K562 (cell line): ENCODE results near the gene NFIL3. TPM values are rescaled to one million over a fixed set of nuclear protein-coding genes. Genes with fewer than 3 reads are reported as not detected.

Source experiments
- ADNP ChIP-seq: fragments of 200-800 bp; sonication (Bioruptor generic); IDR thresholded peaks from 2 replicates; pipeline ENCODE4 v1.6.1; 2016; ENCODE audit warnings: missing genetic modification characterization, missing compliant biosample characterization
- CBFA2T2 ChIP-seq: fragments of 450-650 bp; conservative IDR thresholded peaks from 2 replicates; pipeline ENCODE4 v1.6.1; 2017; ENCODE audit warnings: mild to moderate bottlenecking
- CBX2 ChIP-seq: fragments of 200-600 bp; sonication (generic); IDR thresholded peaks from one replicate; pipeline ENCODE4 v1.6.1; 2012; ENCODE audit warnings: mild to moderate bottlenecking, low read length, inconsistent platforms; ENCODE audit not compliant: insufficient read depth, poor library complexity, severe bottlenecking
- CHAMP1 ChIP-seq: fragments of 450-650 bp; IDR thresholded peaks from 2 replicates; pipeline ENCODE4 v1.6.1; 2016; ENCODE audit warnings: mild to moderate bottlenecking
- GTF2B ChIP-seq: IDR thresholded peaks from 2 replicates; pipeline ENCODE4 v1.6.1; 2011; ENCODE audit not compliant: insufficient read length; ENCODE audit errors: extremely low read depth
- HMG20B ChIP-seq: fragments of 250-450 bp; sonication (Bioruptor Pico); IDR thresholded peaks from 2 replicates; pipeline ENCODE4 v1.5.0; 2021; ENCODE audit warnings: mild to moderate bottlenecking
- IRF1 ChIP-seq: sonication (generic); formaldehyde crosslinking; IDR thresholded peaks from 2 replicates; pipeline ENCODE4 v1.8.0; 2022; ENCODE audit warnings: missing genetic modification reagents, mild to moderate bottlenecking, borderline replicate concordance
- LARP7 ChIP-seq: fragments of 450-650 bp; IDR thresholded peaks from 2 replicates; pipeline ENCODE4 v1.6.1; 2016
- MED1 ChIP-seq: sonication (generic); formaldehyde crosslinking; IDR thresholded peaks from 2 replicates; pipeline ENCODE4 v1.8.1; 2023; ENCODE audit warnings: missing genetic modification reagents, borderline replicate concordance
- NR2C2 ChIP-seq, 2 experiments: fragments of 200-800 bp in 1 of 2; sonication (Bioruptor generic) in 1 of 2; sonication (generic) in 1 of 2; formaldehyde crosslinking in 1 of 2; IDR thresholded peaks; 2 replicates each; pipeline versions ENCODE4 v1.6.1 to v1.8.0; 2016 to 2022; ENCODE audit warnings: mild to moderate bottlenecking in 1 of 2, missing compliant biosample characterization in 1 of 2, missing genetic modification characterization in 1 of 2, missing genetic modification reagents in 1 of 2
- NR2F6 ChIP-seq: fragments of 450-650 bp; formaldehyde crosslinking; IDR thresholded peaks from 2 replicates; pipeline ENCODE4 v1.4.0; 2020; ENCODE audit warnings: mild to moderate bottlenecking
- PHF20 ChIP-seq: fragments of 450-650 bp; IDR thresholded peaks from 2 replicates; pipeline ENCODE4 v1.6.1; 2018; ENCODE audit not compliant: partially characterized antibody
- SIX5 ChIP-seq, 2 experiments: IDR thresholded peaks; 2 replicates each; pipeline ENCODE4 v1.6.1; 2011; ENCODE audit warnings: low read length in 2 of 2, borderline replicate concordance in 1 of 2, low read depth in 1 of 2, mild to moderate bottlenecking in 1 of 2, moderate library complexity in 1 of 2; ENCODE audit not compliant: insufficient read depth in 1 of 2
- XRCC3 ChIP-seq: fragments of 450-650 bp; IDR thresholded peaks from 2 replicates; pipeline ENCODE4 v1.6.1; 2017; ENCODE audit warnings: mild to moderate bottlenecking, moderate library complexity
- ZBTB34 ChIP-seq: fragments of 250-450 bp; sonication (Bioruptor Pico); IDR thresholded peaks from 2 replicates; pipeline ENCODE4 v1.8.0; 2021; ENCODE audit warnings: mild to moderate bottlenecking, moderate library complexity
- ZFP30 ChIP-seq: fragments of 250-450 bp; sonication (Bioruptor Pico); IDR thresholded peaks from 2 replicates; pipeline ENCODE4 v1.8.0; 2022; ENCODE audit warnings: moderate library complexity, mild to moderate bottlenecking, inconsistent platforms, borderline replicate concordance
- ZFP91 ChIP-seq: sonication (generic); formaldehyde crosslinking; IDR thresholded peaks from 2 replicates; pipeline ENCODE4 v1.8.0; 2022; ENCODE audit warnings: mild to moderate bottlenecking, missing genetic modification reagents
- ZNF23 ChIP-seq: fragments of 250-450 bp; sonication (Bioruptor Pico); IDR thresholded peaks from 2 replicates; pipeline ENCODE4 v1.4.0; 2020; ENCODE audit warnings: mild to moderate bottlenecking
- polyA plus RNA-seq, 8 experiments: library from polyadenylated mRNA; depleted of rRNA in 4 of 8; stranded (reverse) in 5 of 8; unstranded in 3 of 8; fragments of >200 nt; fragmentation: Nextera tagmentation in 2 of 8; fragmentation: Illumina TruSeq in 1 of 8; extraction: Ambion mirVana in 2 of 8; extraction: Trizol in 1 of 8; gene quantifications; 2 replicates each; pipeline versions ENCODE4 v1.2.1 to v1.2.3, GENCODE V29; 2011 to 2014; ENCODE audit warnings: inconsistent platforms in 1 of 8, missing spikeins in 1 of 8
- total RNA-seq, 7 experiments: library from RNA; depleted of rRNA in 6 of 7; stranded (reverse); fragments of >200 nt in 6 of 7; fragmentation: Illumina TruSeq in 2 of 7; extraction: Trizol in 2 of 7; gene quantifications; 2 replicates each; pipeline versions ENCODE4 v1.2.1 to v1.2.3, GENCODE V29; 2011 to 2021; ENCODE audit warnings: low replicate concordance in 1 of 7

Gene NFIL3
- total and polyA plus RNA-seq, 9 of the 15 experiments (the other 6 are each of a cell fraction or from before 2014, with no cell fraction given) = 3.2 to 16.1 (median 9.3) TPM

- no peak for TF ChIP-seq ZNF23 (CRISPR knock-in tag)
- no peak for TF ChIP-seq CBX2
- no peak for TF ChIP-seq GTF2B
- TF ChIP-seq NR2F6 (CRISPR knock-in tag) = no peak
- no peak for TF ChIP-seq ADNP (tag)
- no peak for TF ChIP-seq LARP7
- TF ChIP-seq ZFP30 (CRISPR knock-in tag) = no peak
- no peak for TF ChIP-seq MED1 (CRISPR knock-in tag)
- no peak for TF ChIP-seq XRCC3
- TF ChIP-seq NR2C2 (CRISPR knock-in tag; IDR thresholded peaks at IDR 0.05) = no peak
- TF ChIP-seq NR2C2 (tag; IDR thresholded peaks at IDR 0.05) = no peak
- no peak for TF ChIP-seq PHF20
- TF ChIP-seq ZFP91 (CRISPR knock-in tag) = no peak
- no peak for TF ChIP-seq ZBTB34 (CRISPR knock-in tag)
- TF ChIP-seq SIX5 (IDR thresholded peaks at IDR 0.05; ENCODE audit: borderline replicate concordance in 1 of 2, insufficient read depth in 1 of 2, low read depth in 1 of 2, low read length in 2 of 2) = no peak
- no peak for TF ChIP-seq CBFA2T2
- TF ChIP-seq HMG20B (CRISPR knock-in tag) = no peak
- TF ChIP-seq CHAMP1 = no peak
- no peak for TF ChIP-seq IRF1 (CRISPR knock-in tag)
These were observed at the start of gene NFIL3 (continued) for GRCh38 chr9:91423785-91424402.
